ENCODE data around the gene PELI2. TPM values are rescaled to one million over a fixed set of nuclear protein-coding genes. Genes with fewer than 3 reads are reported as not detected.

The PELI2 gene
- total RNA-seq, 1 experiment from 2014 or later, result 10.0 TPM

DNA sequence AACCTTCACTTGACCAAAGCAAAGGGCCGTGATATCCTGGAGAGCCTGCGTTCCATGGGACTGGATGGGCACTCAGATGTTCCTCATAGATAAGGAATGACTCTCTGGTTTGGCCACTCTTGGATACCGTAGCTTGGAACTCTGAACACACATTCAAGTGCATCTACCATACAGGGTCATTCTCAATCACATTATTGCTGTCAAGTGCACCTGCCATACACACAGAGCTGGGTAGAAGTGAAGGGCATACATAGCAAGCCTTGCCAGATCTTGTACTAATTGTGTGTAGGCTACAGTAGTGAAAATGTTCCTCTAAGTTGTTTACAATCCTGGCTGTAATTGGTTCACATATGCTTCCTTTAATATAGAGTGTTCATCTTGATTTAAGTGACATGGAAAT, 58.3 kb downstream of the PELI2 start:
- H2AFZ ChIP-seq, result no peak overlapping the region
- no peaks in the 10 kb centered on the region for H3K36me3 ChIP-seq (ENCODE audit: low read depth)
- POLR2A ChIA-PET (ENCODE audit: unreplicated experiment), result no interaction called here
- H3K79me2 ChIP-seq (ENCODE audit: low read depth), result no peaks in the 10 kb centered on the region
- CTCF ChIA-PET, result no interaction called here
- H3K27ac ChIP-seq, result no peak overlapping the region
- intact Hi-C loops (cut with micrococcal nuclease; ENCODE audit: unreplicated experiment), result no loop called here
- H3K27me3 ChIP-seq (ENCODE audit: insufficient read depth, low read depth), result no peaks in the 10 kb centered on the region
- no peaks in the 10 kb centered on the region for H3K9me3 ChIP-seq (ENCODE audit: insufficient read depth, low read depth)
- no peak overlapping the region for H3K4me3 ChIP-seq
- no peaks in the 10 kb centered on the region for H4K20me1 ChIP-seq (ENCODE audit: insufficient read depth)
- peaks cover 12% of the 10 kb centered on the region; the same call in 1 of the 2 replicates for H3K4me1 ChIP-seq (replicated peaks; ENCODE audit: insufficient read depth)
- no TSS peak for BruUV-seq (replicated peaks)
- H3K4me2 ChIP-seq, result no peak overlapping the region
- TF ChIP-seq EZH2 (IDR thresholded peaks at IDR 0.05; ENCODE audit: low read depth) (no peak), CTCF (conservative IDR thresholded peaks at IDR 0.05) (no peak)
- H3K9me2 ChIP-seq (ENCODE audit: insufficient read depth), result peaks cover 4% of the 10 kb centered on the region; the same call in 1 of the 2 replicates
- no peaks in the 10 kb centered on the region for H3F3A ChIP-seq (ENCODE audit: insufficient read depth, low read depth)
- DNase-seq, result no peak

DNA sequence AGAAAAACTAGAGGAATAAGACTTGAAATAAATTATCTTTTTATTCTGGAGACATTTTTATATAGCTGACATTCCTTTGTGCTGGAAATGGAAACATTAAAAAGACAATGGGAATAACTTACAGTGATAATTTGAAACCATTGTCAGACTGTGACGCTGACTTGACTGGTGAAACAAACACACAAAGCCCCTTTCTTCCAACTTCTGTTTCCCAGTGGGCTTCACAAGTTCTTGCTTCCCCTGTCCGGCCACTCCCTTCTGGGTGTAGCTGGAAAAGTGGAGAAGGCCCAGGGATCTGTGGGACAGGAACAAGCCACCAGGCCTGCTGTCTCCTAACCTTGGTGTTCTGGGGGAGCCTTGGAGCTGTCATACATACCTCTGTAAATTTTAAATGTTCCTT, 58.8 kb downstream of the PELI2 start:
- Histone ChIP-seq H4K20me1 (ENCODE audit: insufficient read depth) (no peaks in the 10 kb centered on the region), H3K4me3 (no peak overlapping the region), H3K27me3 (ENCODE audit: insufficient read depth, low read depth) (no peaks in the 10 kb centered on the region), H3K9me2 (ENCODE audit: insufficient read depth) (peaks cover 4% of the 10 kb centered on the region; the same call in 1 of the 2 replicates), H3K9me3 (ENCODE audit: insufficient read depth, low read depth) (no peaks in the 10 kb centered on the region), H2AFZ (no peak overlapping the region), H3K4me2 (no peak overlapping the region), H3K4me1 (replicated peaks; ENCODE audit: insufficient read depth) (peaks cover 12% of the 10 kb centered on the region; the same call in 1 of the 2 replicates), H3K36me3 (ENCODE audit: low read depth) (no peaks in the 10 kb centered on the region), H3K79me2 (ENCODE audit: low read depth) (no peaks in the 10 kb centered on the region), H3F3A (ENCODE audit: insufficient read depth, low read depth) (no peaks in the 10 kb centered on the region), H3K27ac (no peak overlapping the region)
- POLR2A ChIA-PET (ENCODE audit: unreplicated experiment), result interaction anchor here (0.6 kb wide), 1 partner anchor 137 kb away, joined by 3 read pairs; no protein-coding TSS in a partner anchor
- CTCF ChIA-PET, result no interaction called here
- no peak for TF ChIP-seq CTCF (conservative IDR thresholded peaks at IDR 0.05)
- TF ChIP-seq EZH2 (IDR thresholded peaks at IDR 0.05; ENCODE audit: low read depth), result no peak
- no peak for DNase-seq
- no TSS peak for BruUV-seq (replicated peaks)
- intact Hi-C loops (cut with micrococcal nuclease; ENCODE audit: unreplicated experiment), result no loop called here

DNA sequence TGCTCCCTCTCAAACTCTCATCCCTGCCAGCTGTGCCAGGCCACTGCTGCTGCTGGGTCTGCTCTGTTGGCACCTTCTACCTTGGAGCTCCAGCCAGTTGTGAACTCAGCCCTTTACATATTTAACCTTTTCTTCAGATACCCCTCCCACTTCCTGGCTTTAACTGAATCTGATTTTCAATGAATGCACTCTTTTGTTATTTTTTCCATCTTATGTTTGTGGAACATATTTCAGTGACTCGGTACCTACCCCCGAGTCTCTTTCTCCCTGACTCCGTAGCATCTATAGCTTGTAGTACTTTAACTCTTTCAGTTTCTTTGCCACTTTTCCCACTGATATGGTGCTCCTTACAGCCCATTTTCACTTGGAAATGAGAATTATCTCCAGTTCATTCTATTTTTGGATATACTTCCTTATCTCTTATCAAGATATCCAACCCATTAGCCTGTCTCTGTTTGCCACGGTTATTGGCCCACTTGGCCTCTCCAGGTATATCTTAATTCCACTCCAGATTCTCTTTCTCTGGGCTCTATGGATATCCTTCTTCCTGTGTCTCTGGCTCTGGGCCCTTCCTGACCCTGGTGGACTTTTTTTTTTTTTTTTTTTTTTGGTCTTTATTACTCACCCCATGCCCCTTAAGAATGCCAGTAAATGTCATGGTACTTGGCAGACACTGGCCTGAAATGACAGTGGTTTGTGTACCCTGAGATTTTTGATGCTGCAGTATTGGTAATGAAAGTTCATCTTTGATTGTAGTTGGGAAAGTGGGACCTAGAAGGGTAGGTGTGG, 62.7 kb downstream of the PELI2 start:
- ChIA-PET CTCF (no interaction called here), POLR2A (ENCODE audit: unreplicated experiment) (no interaction called here)
- DNase-seq, result no peak
- Histone ChIP-seq H3K4me1 (replicated peaks; ENCODE audit: insufficient read depth) (no peaks in the 10 kb centered on the region), H3K27ac (no peak overlapping the region), H3F3A (ENCODE audit: insufficient read depth, low read depth) (no peaks in the 10 kb centered on the region), H3K27me3 (ENCODE audit: insufficient read depth, low read depth) (no peaks in the 10 kb centered on the region), H3K9me3 (ENCODE audit: insufficient read depth, low read depth) (no peaks in the 10 kb centered on the region), H3K79me2 (ENCODE audit: low read depth) (no peaks in the 10 kb centered on the region), H3K36me3 (ENCODE audit: low read depth) (no peaks in the 10 kb centered on the region), H3K4me3 (no peak overlapping the region), H4K20me1 (ENCODE audit: insufficient read depth) (no peaks in the 10 kb centered on the region), H2AFZ (no peak overlapping the region), H3K9me2 (ENCODE audit: insufficient read depth) (peaks cover 4% of the 10 kb centered on the region; the same call in 1 of the 2 replicates), H3K4me2 (no peak overlapping the region)
- intact Hi-C loops (cut with micrococcal nuclease; ENCODE audit: unreplicated experiment), result no loop called here
- BruUV-seq (replicated peaks), result no TSS peak
- TF ChIP-seq EZH2 (IDR thresholded peaks at IDR 0.05; ENCODE audit: low read depth) (no peak), CTCF (conservative IDR thresholded peaks at IDR 0.05) (no peak)

Data from PC-9 (cell line).